Epithelial cell of proximal tubule (primary cell): Measurements from ENCODE around the gene SCRN3. TPM values are rescaled to one million over a fixed set of nuclear protein-coding genes. Genes with fewer than 3 reads are reported as not detected.
"Not testable (repeated sequence)": the region's sequence is repeated elsewhere in the genome, so short reads cannot be mapped to it uniquely, and the experiment has no call there.

Experiments used
- DNase-seq: peaks from one replicate; pipeline ENCODE4 v3.0.0-alpha.2; 2011; ENCODE audit warnings: low read depth
- H3K4me3 ChIP-seq: 2 replicates; pipeline ENCODE4 v1.5.1; 2011; ENCODE audit warnings: low read depth, mild to moderate bottlenecking, low read length
- CTCF ChIP-seq: conservative IDR thresholded peaks from 2 replicates; pipeline ENCODE4 v1.5.1; 2012; ENCODE audit warnings: low read depth, mild to moderate bottlenecking, low read length
- total RNA-seq: library from RNA; depleted of rRNA; stranded (reverse); fragments of >200 nt; gene quantifications from 2 replicates; pipeline ENCODE4 v1.2.3, GENCODE V29; 2015

SCRN3 gene
- total RNA-seq, 1 donor from 2014 or later, result 5.3 TPM

- no peak overlapping the region for H3K4me3 ChIP-seq
- no peak for DNase-seq
- no peak for TF ChIP-seq CTCF
Measured at GRCh38 chr2:174392706-174393105, 2.8 kb upstream of the SCRN3 start.

- H3K4me3 ChIP-seq, result peak overlapping the region; percentile 88
- DNase-seq, result peak; percentile 20
- TF ChIP-seq CTCF, result no peak
Measured at GRCh38 chr2:174395969-174396630, 570 bp downstream of the SCRN3 start.

GRCh38 chr2:174397773-174398172, 2.2 kb downstream of the SCRN3 start:
- no peak for TF ChIP-seq CTCF
- DNase-seq, result no peak
- no peak overlapping the region for H3K4me3 ChIP-seq

GRCh38 chr2:174399171-174399570, 3.6 kb downstream of the SCRN3 start:
- no peak overlapping the region for H3K4me3 ChIP-seq
- TF ChIP-seq CTCF, result no peak
- no peak for DNase-seq

- DNase-seq, result no peak
- H3K4me3 ChIP-seq, result no peak overlapping the region
- TF ChIP-seq CTCF, result no peak
Measured at GRCh38 chr2:174400853-174401252, 5.3 kb downstream of the SCRN3 start.

GRCh38 chr2:174403628-174404027, 8.1 kb downstream of the SCRN3 start:
- no peak for DNase-seq
- no peak for TF ChIP-seq CTCF
- H3K4me3 ChIP-seq, result no peak overlapping the region

GRCh38 chr2:174410039-174410438, 14.5 kb downstream of the SCRN3 start:
- DNase-seq, H3K4me3 ChIP-seq: not testable (repeated sequence)

GRCh38 chr2:174412256-174412655, 16.7 kb downstream of the SCRN3 start:
- TF ChIP-seq CTCF, result no peak
- no peak overlapping the region for H3K4me3 ChIP-seq
- no peak for DNase-seq
